ENCODE results near the gene PCDHGC3.

Gene PCDHGC3

DNA sequence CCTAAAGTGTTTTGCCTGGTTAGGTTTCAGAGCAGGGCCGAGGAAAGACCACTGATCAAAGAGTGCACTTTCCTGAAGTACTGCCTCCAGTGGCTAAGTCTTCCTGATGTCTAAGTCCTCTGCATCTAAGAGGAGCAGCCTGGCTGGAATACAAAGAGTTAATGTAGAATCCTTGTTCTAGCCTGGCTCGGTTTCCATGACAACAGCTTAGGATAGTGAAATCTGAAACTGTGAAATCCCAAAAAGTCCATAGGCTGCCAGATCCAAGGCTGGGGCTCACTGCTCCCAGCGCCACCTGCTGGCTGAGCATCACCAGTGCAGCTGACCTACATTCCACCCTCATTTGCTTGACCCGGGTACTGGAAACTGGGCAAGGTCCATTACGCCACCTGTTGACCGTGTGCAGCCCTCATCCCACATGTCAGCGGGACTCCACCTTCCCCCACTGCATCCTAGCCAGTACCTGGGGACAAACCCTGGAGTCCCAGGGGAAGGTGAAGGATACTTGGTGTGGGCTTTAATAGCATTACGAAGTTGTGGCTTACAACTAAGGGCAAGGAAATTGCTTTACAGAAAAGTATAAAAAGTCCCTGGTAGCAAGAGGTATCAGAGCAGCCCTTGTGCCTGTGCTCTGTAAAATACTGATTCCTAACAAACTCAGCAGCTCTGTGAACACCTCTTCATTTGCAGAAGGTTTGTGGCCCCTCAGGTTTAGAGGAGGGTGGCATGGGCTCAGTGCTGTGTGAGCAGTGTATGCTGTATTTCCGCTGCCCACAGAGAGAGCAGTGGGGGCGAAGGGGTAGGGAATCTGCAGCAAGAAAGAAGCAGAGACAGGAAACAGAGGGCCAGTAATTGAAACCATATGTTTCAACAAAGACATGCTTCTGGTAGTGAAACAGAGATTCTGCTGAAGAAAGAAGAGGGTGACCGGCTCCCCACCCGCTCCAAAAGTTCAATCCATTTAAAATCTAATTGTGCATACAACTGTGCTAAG lies 49.1 kb downstream of the PCDHGC3 start:
- DNase-seq = peak; percentile 81

DNA sequence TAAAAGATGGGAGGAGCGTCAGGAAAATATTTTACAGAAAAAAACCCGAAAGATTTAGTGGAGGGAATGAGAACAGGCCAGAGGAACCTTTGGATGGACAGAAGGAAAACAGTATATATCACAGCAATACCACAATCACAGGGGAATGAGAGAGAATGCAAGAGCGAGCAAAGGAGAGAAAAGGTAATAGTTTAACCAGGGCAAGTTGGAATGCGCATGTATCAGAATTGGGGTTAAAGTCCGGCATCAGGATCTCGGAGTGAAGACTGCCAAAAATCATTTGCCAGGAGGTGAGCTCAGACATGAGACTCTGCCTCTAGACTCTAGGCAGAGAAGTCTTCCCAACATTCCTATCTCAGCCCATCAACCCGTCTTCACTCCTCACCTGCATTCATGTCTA lies 49.9 kb downstream of the PCDHGC3 start:
- DNase-seq = no peak

DNA sequence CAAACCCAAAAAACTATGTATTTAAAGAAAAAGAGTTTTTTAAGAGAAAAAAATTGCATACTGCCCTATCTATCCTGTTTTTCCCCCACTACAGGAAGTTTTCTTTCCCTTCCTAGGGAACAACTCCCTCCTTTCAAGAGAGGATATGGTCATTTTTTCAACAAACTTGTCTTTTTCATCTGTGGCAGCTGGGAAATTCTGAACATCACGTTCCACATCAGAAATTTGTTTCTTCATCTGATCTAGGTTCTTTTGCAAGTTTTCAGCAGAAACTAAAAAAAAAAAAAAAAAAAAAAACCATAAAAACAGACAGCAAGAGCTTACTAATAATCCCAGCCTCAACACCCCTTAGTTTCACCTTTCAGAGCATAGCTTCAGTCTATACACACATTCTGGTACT lies 51.7 kb downstream of the PCDHGC3 start:
- DNase-seq = no peak
